Smooth muscle cell of trachea (primary cell): ENCODE results near the gene GMPR2. TPM values are rescaled to one million over a fixed set of nuclear protein-coding genes. Genes with fewer than 3 reads are reported as not detected.

Source experiments
- total RNA-seq: library from RNA; depleted of rRNA; stranded (reverse); fragments of >200 nt; gene quantifications from 2 replicates; pipeline ENCODE4 v1.2.1, GENCODE V29; 2014

The GMPR2 gene
- total RNA-seq = 94.2 and 119 TPM in 2 replicates

DNA sequence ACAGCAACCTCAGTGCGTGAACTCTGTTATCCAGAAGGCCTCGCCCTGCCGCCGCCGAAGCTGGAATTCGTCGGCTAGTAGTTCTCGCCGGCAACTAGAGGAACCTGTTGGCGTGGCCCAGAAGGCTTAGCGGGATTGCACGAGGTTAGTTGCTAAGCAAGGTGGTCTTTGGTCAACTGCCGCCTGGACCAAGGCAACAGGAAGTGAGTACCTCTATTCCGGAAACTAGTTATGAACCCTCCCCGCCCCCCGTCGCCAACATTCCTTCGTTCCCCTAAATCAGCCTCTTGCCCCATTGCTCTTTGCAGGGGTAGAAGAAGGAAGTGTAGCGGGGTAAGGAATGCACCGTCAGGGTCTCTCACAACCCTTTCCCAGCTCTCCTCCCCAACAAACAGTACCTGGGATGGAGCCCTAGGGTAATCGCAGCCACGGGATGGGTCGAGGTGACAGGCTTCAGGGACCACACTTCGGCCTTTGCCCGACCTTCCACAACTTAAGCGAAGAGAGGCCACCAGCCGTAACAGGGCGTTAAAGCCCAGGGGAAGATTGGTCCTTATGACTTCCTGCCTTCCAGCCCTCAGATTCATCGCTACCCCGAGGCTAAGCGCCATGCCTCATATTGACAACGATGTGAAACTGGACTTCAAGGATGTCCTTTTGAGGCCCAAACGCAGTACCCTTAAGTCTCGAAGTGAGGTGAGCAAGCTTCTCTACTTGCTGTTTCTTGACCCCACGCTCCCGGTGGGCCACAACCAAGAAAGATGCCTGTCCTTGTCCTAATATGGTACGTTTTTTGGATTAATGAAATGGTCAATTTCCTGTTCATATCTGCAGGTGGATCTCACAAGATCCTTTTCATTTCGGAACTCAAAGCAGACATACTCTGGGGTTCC lies at the start of gene GMPR2:
TSS of gene GMPR2 (plus strand) at position 285 of the 893 bp plus-strand sequence. CDS start at position 610, 325 bp downstream.

DNA sequence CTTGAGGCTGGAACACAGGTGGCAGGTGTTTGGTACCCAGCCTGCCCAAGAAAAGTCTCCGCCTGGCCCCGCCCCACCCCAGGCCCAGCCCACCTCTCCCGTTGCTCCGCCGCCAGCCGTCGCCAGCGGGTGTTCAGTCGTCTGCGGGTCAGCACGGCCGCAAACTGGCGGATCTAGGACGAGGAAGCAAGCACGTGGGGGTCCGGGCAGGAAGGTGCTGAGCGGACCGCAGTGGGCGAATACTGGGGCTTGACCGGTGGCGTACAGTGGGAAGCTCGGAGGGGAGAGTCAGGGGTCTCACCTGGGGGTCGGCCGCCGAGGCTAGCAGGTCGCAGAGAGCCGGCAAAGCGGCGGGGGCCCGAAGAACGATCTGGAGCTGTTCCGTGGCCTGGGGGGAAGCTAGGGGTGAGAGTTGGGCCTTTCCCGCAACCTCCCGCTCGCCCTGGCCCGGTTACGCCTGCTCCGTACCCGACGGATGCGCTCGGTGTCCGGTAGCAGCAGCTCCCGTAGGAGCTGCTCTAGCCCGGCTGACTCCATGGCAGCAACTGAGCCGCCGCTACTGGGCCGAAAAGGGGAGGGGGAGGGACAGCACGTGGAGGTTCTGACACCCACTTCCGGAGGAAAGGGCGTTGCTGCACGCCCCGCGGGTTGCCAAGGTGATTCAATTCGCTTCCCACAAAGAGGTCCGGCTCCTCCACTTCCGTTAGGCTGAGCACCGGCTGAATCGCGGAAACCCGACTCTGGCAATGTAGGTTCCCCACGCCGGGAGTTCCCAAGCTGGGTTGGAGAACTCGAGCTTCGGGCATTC lies 44.3 kb upstream of the GMPR2 start, which contains the start of gene IPO4:
TSS of gene IPO4 (minus strand) at position 566 of the 808 bp plus-strand sequence. CDS start at position 537, 29 bp downstream.

DNA sequence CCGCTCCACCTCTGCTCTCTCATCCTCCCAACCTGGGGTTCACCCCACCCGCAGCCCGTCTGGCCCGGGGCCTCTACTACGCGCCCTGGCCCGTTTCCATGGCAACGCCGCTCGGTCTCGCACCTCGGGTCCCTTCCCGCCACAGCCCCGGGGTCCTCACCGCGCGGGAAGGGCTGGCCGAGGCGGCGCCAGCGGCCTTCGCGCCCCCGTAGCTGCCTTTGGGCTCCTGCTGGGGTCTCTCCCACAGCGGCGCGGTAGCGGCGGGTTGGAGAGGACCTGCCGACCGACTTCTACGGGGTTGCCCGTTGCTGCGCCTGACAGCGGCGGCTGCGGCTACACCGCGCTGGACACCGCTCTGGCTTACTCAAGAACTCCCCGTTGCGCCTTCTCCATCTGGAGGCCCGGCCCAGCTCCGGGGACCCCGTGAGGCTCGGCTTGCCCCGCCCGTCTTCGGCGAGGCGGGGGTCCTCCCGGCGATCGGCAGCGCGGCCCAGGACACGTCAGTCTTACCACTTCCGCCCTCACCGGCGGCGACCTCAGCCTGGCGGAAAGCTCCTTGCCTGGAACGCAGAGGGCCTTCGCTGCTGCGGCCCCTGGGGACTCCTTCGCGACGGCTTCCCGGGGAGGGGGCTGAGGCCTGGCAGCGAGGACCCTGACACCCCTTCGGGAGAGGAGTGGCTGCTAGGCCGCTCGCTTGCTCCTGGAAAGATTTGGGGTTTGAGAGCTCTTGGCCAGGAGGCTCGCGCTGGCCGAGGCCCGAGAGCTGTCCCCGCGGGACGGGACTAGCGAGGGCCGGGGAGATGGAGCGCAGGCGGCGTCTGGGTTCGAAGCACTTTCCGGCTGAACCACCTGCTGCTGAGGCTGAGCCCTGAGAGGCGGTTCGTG lies 37.3 kb upstream of the GMPR2 start, which contains the start of gene TM9SF1:
TSS of gene TM9SF1 (minus strand) at position 256 of the 885 bp plus-strand sequence. CDS start 422 bp downstream, outside the sequence.

DNA sequence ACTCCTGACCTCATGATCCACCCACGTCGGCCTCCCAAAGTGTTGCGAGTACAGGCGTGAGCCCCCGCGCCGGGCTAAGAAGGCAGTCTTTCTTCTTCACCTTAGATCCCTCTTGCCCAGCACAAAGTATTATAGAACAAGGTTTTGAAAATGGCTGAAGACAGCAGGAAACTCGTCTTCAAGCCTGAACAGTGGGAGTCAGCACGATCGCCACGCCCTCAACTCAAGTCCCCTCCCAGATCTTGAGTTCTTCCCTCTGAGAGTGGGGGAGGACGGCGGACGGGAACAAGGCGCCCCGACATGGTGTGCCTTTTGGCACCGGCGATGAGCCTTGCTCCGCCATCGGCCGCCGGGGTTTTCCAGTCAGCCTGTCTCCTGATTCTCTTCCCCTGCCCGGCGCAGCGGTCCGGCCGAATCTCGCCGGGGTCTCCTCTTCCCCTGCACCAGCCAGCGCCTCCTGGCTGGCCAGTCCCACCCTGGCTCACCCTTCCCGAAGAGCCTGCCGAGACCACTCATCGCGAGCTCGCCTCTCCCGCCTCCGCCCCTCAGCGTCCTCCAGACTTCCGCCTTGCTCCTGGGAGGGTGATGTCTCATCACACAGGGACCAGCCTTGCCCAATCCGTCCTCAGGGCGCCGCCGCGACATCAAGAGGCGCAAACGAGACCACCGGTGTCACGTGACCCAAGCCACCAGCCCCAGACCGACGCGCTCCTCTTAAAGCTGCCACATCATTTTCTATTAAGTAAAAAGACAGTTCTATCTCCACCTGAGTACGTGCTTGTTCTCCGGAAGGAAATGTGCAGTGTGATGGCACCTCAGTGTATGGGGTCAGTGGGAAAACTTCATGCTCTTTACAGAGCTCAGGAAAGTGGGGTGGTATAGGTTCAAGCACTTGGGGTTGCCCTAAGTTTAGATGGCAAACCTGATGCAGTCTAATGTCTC lies 19.5 kb upstream of the GMPR2 start, which contains the start of gene CHMP4A:
TSS of gene CHMP4A (minus strand) at position 565 of the 942 bp plus-strand sequence. CDS start at position 516, 49 bp downstream.

DNA sequence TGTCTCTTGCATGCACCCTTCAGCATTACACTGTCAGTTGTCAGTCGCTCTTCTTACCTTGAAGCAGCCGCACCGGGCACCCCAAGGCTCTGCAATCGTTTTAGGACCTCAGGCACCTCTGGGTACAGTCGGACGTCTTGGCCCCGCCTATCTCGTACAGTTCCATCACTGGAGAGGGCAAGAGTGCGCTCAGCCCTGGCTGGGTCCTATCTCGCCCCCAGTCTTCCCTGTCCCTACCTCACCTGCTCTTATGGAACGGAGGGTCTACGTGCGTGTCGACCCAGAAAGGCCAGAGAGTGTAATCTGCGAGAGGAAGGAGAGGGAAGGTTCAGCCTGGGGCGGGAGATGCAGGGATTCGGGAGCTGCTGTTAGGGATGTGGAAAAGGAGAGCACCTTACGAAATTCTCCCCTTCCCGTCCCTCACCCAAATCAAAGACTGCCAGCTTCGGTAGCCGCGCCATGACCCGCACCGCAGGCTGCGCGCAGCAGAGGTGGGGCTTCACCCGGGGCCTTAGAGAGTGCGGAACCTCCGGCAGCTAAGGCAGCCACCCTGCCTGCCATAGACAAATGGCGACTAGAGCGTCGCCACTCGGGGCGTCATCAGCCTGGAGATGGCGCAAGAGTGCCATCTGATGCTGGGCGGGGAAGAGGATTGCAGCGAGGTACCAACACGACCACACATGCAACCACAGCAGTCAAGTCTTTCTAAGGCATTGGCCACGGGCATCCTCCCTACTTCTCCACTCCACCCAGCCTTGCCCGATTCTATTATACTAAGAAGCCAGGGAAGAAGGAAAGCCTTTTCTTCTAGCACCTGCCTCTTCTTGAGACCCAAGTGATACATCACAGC lies 17.0 kb upstream of the GMPR2 start, which contains the start of gene MDP1:
TSS of gene MDP1 (minus strand) at position 572 of the 850 bp plus-strand sequence. CDS start at position 461, 111 bp downstream.

DNA sequence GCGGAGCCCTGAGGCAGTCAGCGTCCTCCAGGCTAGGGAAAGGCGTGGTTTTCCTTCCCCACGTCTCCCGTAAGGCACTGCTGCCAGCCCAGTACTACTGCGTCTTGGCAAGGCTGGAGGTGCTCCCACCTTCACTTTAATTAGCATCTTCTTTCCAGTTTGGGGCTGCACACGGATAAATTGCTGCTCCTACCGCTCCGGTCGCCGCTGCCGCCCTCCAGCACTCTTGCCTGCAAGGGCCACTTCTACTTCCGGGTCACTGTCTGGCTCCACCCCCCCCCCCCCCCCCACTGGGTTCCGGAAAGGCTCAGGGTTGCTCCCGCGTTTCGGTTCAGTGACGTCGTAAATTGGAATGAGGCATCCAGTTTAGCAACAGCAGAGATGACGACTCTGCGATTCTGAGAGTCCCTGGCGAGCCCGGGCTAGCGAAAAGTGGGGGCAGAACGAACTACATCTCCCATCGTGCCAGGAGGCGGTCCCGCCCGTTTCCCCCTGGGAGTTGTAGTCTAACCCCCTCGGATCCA lies 546 bp upstream of the GMPR2 start, which contains the start of gene NEDD8:
TSS of gene NEDD8 (minus strand) at position 247 of the 524 bp plus-strand sequence. CDS start at position 147, 100 bp downstream.

DNA sequence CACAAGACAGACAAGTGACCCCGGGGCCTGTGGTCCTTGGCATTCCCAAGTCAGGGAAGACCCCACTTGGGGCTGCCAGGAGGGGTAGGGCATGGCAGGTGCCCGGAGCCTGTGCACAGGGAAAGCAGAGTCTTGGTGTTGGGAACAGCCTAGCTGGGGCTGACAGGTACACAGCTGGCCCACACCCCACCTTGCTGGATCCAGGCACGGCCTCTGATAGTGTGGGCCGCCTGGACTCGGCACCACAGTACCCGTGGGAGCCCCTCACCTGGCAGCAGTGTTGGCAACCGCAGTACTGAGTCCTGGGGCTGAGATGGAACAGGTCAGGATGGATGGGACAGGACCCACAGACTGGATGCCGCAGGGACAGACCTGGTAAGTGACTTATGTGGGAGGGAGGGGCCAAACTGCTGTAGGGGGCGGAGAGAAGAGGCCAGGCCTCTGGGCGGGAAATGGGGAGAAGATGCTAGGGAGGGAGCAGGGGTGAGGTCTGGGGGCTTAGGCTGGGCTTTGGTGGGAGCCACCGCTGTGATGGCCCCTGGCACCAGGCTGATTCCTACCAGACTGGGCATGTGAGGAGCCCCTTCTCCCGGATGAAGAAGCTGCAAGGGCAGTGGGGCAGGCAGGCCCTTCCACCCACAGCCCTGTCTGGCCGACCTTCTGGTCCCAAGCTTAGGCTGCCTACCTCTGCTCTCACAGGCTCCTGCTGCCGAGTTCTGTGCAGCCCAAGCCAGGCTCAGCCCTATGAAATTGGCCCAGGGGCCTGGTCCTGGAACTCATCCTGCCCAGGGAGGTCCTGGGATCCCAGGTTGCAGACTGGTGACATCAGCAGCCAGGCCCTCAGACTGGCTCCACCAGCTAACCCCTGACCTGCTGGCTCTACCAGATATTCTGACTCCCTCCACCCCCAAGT lies 30.3 kb downstream of the GMPR2 start, which contains the start of gene TGM1:
TSS of gene TGM1 (minus strand) at position 357 of the 913 bp plus-strand sequence. CDS start 825 bp downstream, outside the sequence.

DNA sequence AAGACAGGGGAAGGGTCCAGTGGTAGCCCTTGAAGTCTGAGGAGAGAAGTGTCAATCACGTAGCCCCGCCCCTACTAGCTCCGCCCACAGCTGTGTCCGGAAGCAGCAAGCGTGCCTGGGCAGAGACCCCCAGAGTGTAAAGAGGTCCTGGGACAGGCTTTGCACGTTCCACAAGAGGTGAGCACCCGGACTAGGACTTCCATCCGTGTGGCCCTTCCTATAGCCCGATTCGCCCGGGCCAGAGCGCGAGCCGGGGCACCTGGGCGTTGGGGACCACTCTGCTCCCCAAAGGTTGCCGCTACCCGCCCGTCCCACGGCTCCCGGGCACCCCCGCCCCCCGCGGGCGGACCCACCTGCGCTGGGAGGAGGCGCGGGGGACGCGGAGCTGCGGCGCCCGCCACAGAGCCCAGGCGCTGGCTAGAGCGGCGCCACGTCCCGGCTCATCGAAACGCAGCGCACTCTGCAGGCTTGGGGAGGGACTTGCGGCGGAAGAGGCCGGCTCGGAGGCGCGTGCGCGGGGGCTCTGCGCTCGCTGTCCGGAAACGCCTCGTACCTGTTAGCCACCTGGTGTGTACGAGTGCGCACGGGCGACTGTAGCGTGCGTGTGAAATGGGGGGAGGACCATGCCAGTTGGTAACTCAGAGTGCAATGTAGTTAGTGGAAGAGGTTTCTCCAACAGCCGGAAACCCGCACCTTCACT lies 38.6 kb downstream of the GMPR2 start, which contains the start of gene RABGGTA:
TSS of gene RABGGTA (minus strand) at position 464 of the 700 bp plus-strand sequence. CDS start 482 bp downstream, outside the sequence.

Other genes starting within 250 kb of the GMPR2 start
- gene DHRS4L2, start 244.0 kb upstream of the GMPR2 start, total RNA-seq = 18.5 and 25.0 TPM in 2 replicates
- gene CARMIL3, start 180.9 kb upstream of the GMPR2 start, total RNA-seq = 0.15 and 0.33 TPM in 2 replicates
- not detected in 2 replicates for gene CPNE6, start 161.4 kb upstream of the GMPR2 start, total RNA-seq
- 25.0 and 35.4 TPM in 2 replicates for gene PCK2, start 138.6 kb upstream of the GMPR2 start, total RNA-seq
- 69.5 and 88.2 TPM in 2 replicates for gene DCAF11, start 118.2 kb upstream of the GMPR2 start, total RNA-seq
- 0.83 and 0.87 TPM in 2 replicates for gene NRL, start 118.0 kb upstream of the GMPR2 start, total RNA-seq
- 0.33 and 0.44 TPM in 2 replicates for gene FITM1, start 102.3 kb upstream of the GMPR2 start, total RNA-seq
- gene PSME1, start 96.7 kb upstream of the GMPR2 start, total RNA-seq = 132 and 143 TPM in 2 replicates
- gene EMC9, start 91.3 kb upstream of the GMPR2 start, total RNA-seq = 11.1 and 25.2 TPM in 2 replicates
- 87.2 and 117 TPM in 2 replicates for gene PSME2, start 86.3 kb upstream of the GMPR2 start, total RNA-seq
- gene RNF31, start 85.4 kb upstream of the GMPR2 start, total RNA-seq = 35.5 and 57.9 TPM in 2 replicates
- 87.8 and 104 TPM in 2 replicates for gene IRF9, start 71.7 kb upstream of the GMPR2 start, total RNA-seq
- 1.8 and 2.3 TPM in 2 replicates for gene REC8, start 60.8 kb upstream of the GMPR2 start, total RNA-seq
- 39.4 and 47.6 TPM in 2 replicates for gene IPO4, start 44.1 kb upstream of the GMPR2 start, total RNA-seq
- gene TM9SF1, start 37.5 kb upstream of the GMPR2 start, total RNA-seq = 87.0 and 90.6 TPM in 2 replicates
- not detected in 2 replicates for gene TSSK4, start 27.2 kb upstream of the GMPR2 start, total RNA-seq
- gene CHMP4A, start 19.4 kb upstream of the GMPR2 start, total RNA-seq = 27.6 and 44.5 TPM in 2 replicates
- 11.1 and 25.5 TPM in 2 replicates for gene MDP1, start 16.9 kb upstream of the GMPR2 start, total RNA-seq
- 143 and 203 TPM in 2 replicates for gene NEDD8, start 562 bp upstream of the GMPR2 start, total RNA-seq
- 68.9 and 83.2 TPM in 2 replicates for gene TINF2, start 9.7 kb downstream of the GMPR2 start, total RNA-seq
- 0.83 and 1.5 TPM in 2 replicates for gene TGM1, start 30.2 kb downstream of the GMPR2 start, total RNA-seq
- gene RABGGTA, start 38.7 kb downstream of the GMPR2 start, total RNA-seq = 23.3 and 31.6 TPM in 2 replicates
- gene DHRS1, start 66.9 kb downstream of the GMPR2 start, total RNA-seq = 19.8 and 22.1 TPM in 2 replicates
- 19.3 and 25.1 TPM in 2 replicates for gene NOP9, start 66.9 kb downstream of the GMPR2 start, total RNA-seq
- gene CIDEB, start 75.0 kb downstream of the GMPR2 start, total RNA-seq = 1.5 and 2.6 TPM in 2 replicates
- 3.8 and 4.6 TPM in 2 replicates for gene LTB4R2, start 77.2 kb downstream of the GMPR2 start, total RNA-seq
- 0.87 and 4.1 TPM in 2 replicates for gene LTB4R, start 78.6 kb downstream of the GMPR2 start, total RNA-seq
- 9.6 and 11.7 TPM in 2 replicates for gene ADCY4, start 102.1 kb downstream of the GMPR2 start, total RNA-seq
- 2.9 and 6.8 TPM in 2 replicates for gene RIPK3, start 107.1 kb downstream of the GMPR2 start, total RNA-seq
- 108 and 149 TPM in 2 replicates for gene NFATC4, start 135.3 kb downstream of the GMPR2 start, total RNA-seq
- gene NYNRIN, start 166.1 kb downstream of the GMPR2 start, total RNA-seq = 20.4 and 42.7 TPM in 2 replicates
- gene CBLN3, start 196.7 kb downstream of the GMPR2 start, total RNA-seq = 4.1 and 11.4 TPM in 2 replicates
- 55.3 and 67.8 TPM in 2 replicates for gene KHNYN, start 197.0 kb downstream of the GMPR2 start, total RNA-seq
- 12.4 and 16.4 TPM in 2 replicates for gene SDR39U1, start 209.8 kb downstream of the GMPR2 start, total RNA-seq